CD4-positive, alpha-beta T cell treated with Interleukin-10 for 1 hour (primary cell): ENCODE data around the gene TUBA4A.
A peak's percentile ranks its signal among the peaks of the same experiment; 100 is the strongest.
"Not testable (repeated sequence)": the region's sequence is repeated elsewhere in the genome, so short reads cannot be mapped to it uniquely, and the experiment has no call there.

Experiments used
- DNase-seq: peaks from one replicate; pipeline ENCODE4 v3.0.0-alpha.2; 2020

Gene TUBA4A

GRCh38 chr2:219266886-219267285 lies 13.2 kb upstream of the TUBA4A start:
- DNase-seq = no peak

- no peak for DNase-seq
Measured at GRCh38 chr2:219266232-219266631, 12.5 kb upstream of the TUBA4A start.

- no peak for DNase-seq
Measured at GRCh38 chr2:219261024-219261855, 7.5 kb upstream of the TUBA4A start.

- DNase-seq = not testable (repeated sequence)
Measured at GRCh38 chr2:219258942-219259341, 5.2 kb upstream of the TUBA4A start.

GRCh38 chr2:219254590-219255201 lies 978 bp upstream of the TUBA4A start:
- DNase-seq = peak; percentile 60

- peak; percentile 50 for DNase-seq
Measured at GRCh38 chr2:219252900-219253752, 592 bp downstream of the TUBA4A start, which contains the start of gene TUBA4B. Gene TUBA4B, plus strand, starts transcription at chr2:219253243. Its CDS starts 165 bp downstream, at chr2:219253408.

GRCh38 chr2:219252570-219252899 lies 1.2 kb downstream of the TUBA4A start:
- no peak for DNase-seq

GRCh38 chr2:219252084-219252483 lies 1.6 kb downstream of the TUBA4A start:
- peak; percentile 25 for DNase-seq

GRCh38 chr2:219251656-219252055 lies 2.1 kb downstream of the TUBA4A start:
- no peak for DNase-seq

GRCh38 chr2:219250049-219250781 lies 3.5 kb downstream of the TUBA4A start:
- DNase-seq = no peak

- peak; percentile 65 for DNase-seq
Measured at GRCh38 chr2:219249203-219249980, 4.3 kb downstream of the TUBA4A start.

- DNase-seq = no peak
Measured at GRCh38 chr2:219248845-219249202, 4.9 kb downstream of the TUBA4A start.

GRCh38 chr2:219247678-219248642 lies 5.8 kb downstream of the TUBA4A start:
- peak; percentile 80 for DNase-seq

GRCh38 chr2:219246559-219246958 lies 7.2 kb downstream of the TUBA4A start:
- no peak for DNase-seq

GRCh38 chr2:219245899-219246230 lies 7.9 kb downstream of the TUBA4A start:
- DNase-seq = no peak

GRCh38 chr2:219245148-219245898 lies 8.4 kb downstream of the TUBA4A start, which contains the start of the genes GLB1L and STK16:
Gene GLB1L, minus strand, starts transcription at chr2:219245444. Its CDS starts 1,871 bp downstream, at chr2:219243573.
Gene STK16, plus strand, starts transcription at chr2:219245479. Its CDS starts 521 bp downstream, at chr2:219246000.
- peak; percentile 88 for DNase-seq

GRCh38 chr2:219244789-219245147 lies 8.9 kb downstream of the TUBA4A start:
- no peak for DNase-seq

GRCh38 chr2:219243291-219243761 lies 10.4 kb downstream of the TUBA4A start:
- no peak for DNase-seq

- DNase-seq = no peak
Measured at GRCh38 chr2:219234331-219234730, 19.4 kb downstream of the TUBA4A start.

- DNase-seq = peak; percentile 35
Measured at GRCh38 chr2:219230059-219230540, 23.6 kb downstream of the TUBA4A start.
